Glomerular endothelial cell (primary cell): ENCODE data around the gene RPL34. TPM values are rescaled to one million over a fixed set of nuclear protein-coding genes. Genes with fewer than 3 reads are reported as not detected.

Experiments used
- DNase-seq: peaks from one replicate; pipeline ENCODE4 v3.0.0-alpha.2; 2011; ENCODE audit warnings: low read depth, low spot score; ENCODE audit errors: extremely low read depth
- total RNA-seq: library from RNA; depleted of rRNA; stranded (reverse); fragments of >200 nt; gene quantifications from 2 replicates; pipeline ENCODE4 v1.2.3, GENCODE V29; 2015

RPL34 gene
- total RNA-seq, 1 donor from 2014 or later: 736 TPM

- DNase-seq: no peak
Observed at GRCh38 chr4:108622828-108623227, 2.5 kb downstream of the RPL34 start.

- no peak for DNase-seq
Observed at GRCh38 chr4:108624263-108625056, 4.1 kb downstream of the RPL34 start.

- DNase-seq: no peak
Observed at GRCh38 chr4:108626056-108626455, 5.7 kb downstream of the RPL34 start.

GRCh38 chr4:108628411-108628810 is 8.0 kb downstream of the RPL34 start:
- no peak for DNase-seq

- DNase-seq: no peak
Observed at GRCh38 chr4:108635070-108635655, 14.8 kb downstream of the RPL34 start.

GRCh38 chr4:108636246-108636645 is 15.9 kb downstream of the RPL34 start:
- no peak for DNase-seq

- no peak for DNase-seq
Observed at GRCh38 chr4:108637856-108638255, 17.5 kb downstream of the RPL34 start.

GRCh38 chr4:108644237-108644636 is 23.9 kb downstream of the RPL34 start:
- peak; percentile 12 for DNase-seq

GRCh38 chr4:108646706-108647105 is 26.3 kb downstream of the RPL34 start:
- no peak for DNase-seq

- DNase-seq: no peak
Observed at GRCh38 chr4:108649863-108650211, 29.5 kb downstream of the RPL34 start.

GRCh38 chr4:108650212-108651013 is 30.0 kb downstream of the RPL34 start, which contains the start of gene OSTC:
Gene OSTC, plus strand, starts transcription at chr4:108650599. Its CDS starts 57 bp downstream, at chr4:108650656.
- DNase-seq: peak; percentile 96

- DNase-seq: peak; percentile 29
Observed at GRCh38 chr4:108651014-108651791, 30.8 kb downstream of the RPL34 start.

GRCh38 chr4:108662629-108663028 is 42.3 kb downstream of the RPL34 start:
- no peak for DNase-seq

- DNase-seq: no peak
Observed at GRCh38 chr4:108674356-108674977, 54.1 kb downstream of the RPL34 start.

Other genes starting within 250 kb of the RPL34 start
- gene OSTC, start 30.0 kb downstream of the RPL34 start, total RNA-seq: 185 and 194 TPM in 2 replicates
- not detected in 2 replicates for gene ETNPPL, start 142.5 kb downstream of the RPL34 start, total RNA-seq